H1 (cell line): ENCODE results near the gene SYMPK.

Experiments used
- EP300 ChIP-seq, 2 experiments: IDR thresholded peaks; 1 replicate in 1 of 2; 2 replicates in 1 of 2; pipeline ENCODE4 v1.6.1; 2011 to 2012; ENCODE audit warnings: low read depth in 2 of 2, low read length in 2 of 2, mild to moderate bottlenecking in 2 of 2, borderline replicate concordance in 1 of 2, inconsistent platforms in 1 of 2, moderate library complexity in 1 of 2
- POLR2A ChIP-seq, 2 experiments: IDR thresholded peaks; 1 replicate in 1 of 2; 2 replicates in 1 of 2; pipeline ENCODE4 v1.6.1; 2011; ENCODE audit warnings: low read depth in 2 of 2, low read length in 2 of 2, mild to moderate bottlenecking in 2 of 2; ENCODE audit errors: control extremely low read depth in 1 of 2

DNA sequence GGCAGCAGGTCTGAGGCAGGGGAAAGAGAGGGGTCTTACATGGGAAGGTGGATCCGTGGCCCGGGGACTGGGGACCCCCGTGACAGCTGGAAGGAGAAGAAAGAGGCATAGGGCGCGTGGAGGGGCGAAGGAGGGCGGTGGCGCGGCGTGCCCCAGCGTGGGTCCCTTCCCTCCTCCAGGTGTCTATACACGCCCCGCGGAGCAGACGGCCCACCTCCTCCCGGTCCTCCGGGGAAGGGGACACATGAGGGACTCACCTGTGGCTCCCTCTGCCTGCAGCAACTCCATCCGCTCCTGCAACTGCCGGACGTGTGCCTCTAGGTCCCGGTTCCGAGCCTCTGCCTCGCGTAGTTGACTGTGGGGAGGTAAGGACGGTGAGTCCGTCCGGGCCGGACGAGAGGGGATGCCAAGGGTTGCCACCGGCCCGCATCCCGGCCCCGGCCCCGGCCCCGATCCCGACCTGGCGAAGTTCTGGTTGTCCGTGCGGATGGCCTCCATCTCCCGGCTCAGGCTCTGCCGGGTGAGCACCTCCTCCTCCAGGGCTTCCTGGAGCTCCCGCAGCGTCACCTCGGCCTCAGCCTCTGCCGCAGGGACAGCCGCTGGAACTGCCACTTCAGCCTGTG lies 91.5 kb downstream of the SYMPK start:
- TF ChIP-seq POLR2A (IDR thresholded peaks at IDR 0.05; ENCODE audit: control extremely low read depth in 1 of 2, low read depth in 2 of 2, low read length in 2 of 2) (peak in 1 of 2 experiments; percentile 50; a peak in 1 of 3 replicates), EP300 (IDR thresholded peaks at IDR 0.05; ENCODE audit: borderline replicate concordance in 1 of 2, low read depth in 2 of 2, low read length in 2 of 2) (no peak)
